ENCODE data around the gene KIFC3.
"Not testable (repeated sequence)": the region's sequence is repeated elsewhere in the genome, so short reads cannot be mapped to it uniquely, and the experiment has no call there.

GRCh38 chr16:57782607-57783055, 19.7 kb downstream of the KIFC3 start:
- TF ChIP-seq, protein P1, sequence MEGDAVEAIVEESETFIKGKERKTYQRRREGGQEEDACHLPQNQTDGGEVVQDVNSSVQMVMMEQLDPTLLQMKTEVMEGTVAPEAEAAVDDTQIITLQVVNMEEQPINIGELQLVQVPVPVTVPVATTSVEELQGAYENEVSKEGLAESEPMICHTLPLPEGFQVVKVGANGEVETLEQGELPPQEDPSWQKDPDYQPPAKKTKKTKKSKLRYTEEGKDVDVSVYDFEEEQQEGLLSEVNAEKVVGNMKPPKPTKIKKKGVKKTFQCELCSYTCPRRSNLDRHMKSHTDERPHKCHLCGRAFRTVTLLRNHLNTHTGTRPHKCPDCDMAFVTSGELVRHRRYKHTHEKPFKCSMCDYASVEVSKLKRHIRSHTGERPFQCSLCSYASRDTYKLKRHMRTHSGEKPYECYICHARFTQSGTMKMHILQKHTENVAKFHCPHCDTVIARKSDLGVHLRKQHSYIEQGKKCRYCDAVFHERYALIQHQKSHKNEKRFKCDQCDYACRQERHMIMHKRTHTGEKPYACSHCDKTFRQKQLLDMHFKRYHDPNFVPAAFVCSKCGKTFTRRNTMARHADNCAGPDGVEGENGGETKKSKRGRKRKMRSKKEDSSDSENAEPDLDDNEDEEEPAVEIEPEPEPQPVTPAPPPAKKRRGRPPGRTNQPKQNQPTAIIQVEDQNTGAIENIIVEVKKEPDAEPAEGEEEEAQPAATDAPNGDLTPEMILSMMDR (IDR thresholded peaks at IDR 0.05) = not testable (repeated sequence)
- not testable (repeated sequence) for TF ChIP-seq POLR2A (IDR thresholded peaks at IDR 0.05)
